Measurements from ENCODE around the gene SPART.
A peak's percentile ranks its signal among the peaks of the same experiment; 100 is the strongest.

Gene SPART

GRCh38 chr13:36288794-36289391 lies 57.3 kb downstream of the SPART start:
- TF ChIP-seq, protein P1, sequence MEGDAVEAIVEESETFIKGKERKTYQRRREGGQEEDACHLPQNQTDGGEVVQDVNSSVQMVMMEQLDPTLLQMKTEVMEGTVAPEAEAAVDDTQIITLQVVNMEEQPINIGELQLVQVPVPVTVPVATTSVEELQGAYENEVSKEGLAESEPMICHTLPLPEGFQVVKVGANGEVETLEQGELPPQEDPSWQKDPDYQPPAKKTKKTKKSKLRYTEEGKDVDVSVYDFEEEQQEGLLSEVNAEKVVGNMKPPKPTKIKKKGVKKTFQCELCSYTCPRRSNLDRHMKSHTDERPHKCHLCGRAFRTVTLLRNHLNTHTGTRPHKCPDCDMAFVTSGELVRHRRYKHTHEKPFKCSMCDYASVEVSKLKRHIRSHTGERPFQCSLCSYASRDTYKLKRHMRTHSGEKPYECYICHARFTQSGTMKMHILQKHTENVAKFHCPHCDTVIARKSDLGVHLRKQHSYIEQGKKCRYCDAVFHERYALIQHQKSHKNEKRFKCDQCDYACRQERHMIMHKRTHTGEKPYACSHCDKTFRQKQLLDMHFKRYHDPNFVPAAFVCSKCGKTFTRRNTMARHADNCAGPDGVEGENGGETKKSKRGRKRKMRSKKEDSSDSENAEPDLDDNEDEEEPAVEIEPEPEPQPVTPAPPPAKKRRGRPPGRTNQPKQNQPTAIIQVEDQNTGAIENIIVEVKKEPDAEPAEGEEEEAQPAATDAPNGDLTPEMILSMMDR (IDR thresholded peaks at IDR 0.05; ENCODE audit: control extremely low read depth, extremely low read depth, low read depth, missing control alignments): no peak
- ChIA-PET POLR2A (no interaction called here), CTCF (interaction anchor here (1.0 kb wide), 1 partner anchor 14 kb away, joined by 3 read pairs; no protein-coding TSS in a partner anchor)
- DNase-seq (ENCODE audit: extremely low spot score): no peak

- DNase-seq (ENCODE audit: extremely low spot score): no peak
- CTCF ChIA-PET: interaction anchor here (0.8 to 3.9 kb wide), 3 partner anchors 12 to 450 kb away, joined by 3 to 31 read pairs (median 3); no protein-coding TSS in a partner anchor
- TF ChIP-seq, protein P1 (IDR thresholded peaks at IDR 0.05; ENCODE audit: control extremely low read depth, extremely low read depth, low read depth, missing control alignments): no peak
- POLR2A ChIA-PET: no interaction called here
Measured at GRCh38 chr13:36286006-36286405, 60.2 kb downstream of the SPART start.

DNA sequence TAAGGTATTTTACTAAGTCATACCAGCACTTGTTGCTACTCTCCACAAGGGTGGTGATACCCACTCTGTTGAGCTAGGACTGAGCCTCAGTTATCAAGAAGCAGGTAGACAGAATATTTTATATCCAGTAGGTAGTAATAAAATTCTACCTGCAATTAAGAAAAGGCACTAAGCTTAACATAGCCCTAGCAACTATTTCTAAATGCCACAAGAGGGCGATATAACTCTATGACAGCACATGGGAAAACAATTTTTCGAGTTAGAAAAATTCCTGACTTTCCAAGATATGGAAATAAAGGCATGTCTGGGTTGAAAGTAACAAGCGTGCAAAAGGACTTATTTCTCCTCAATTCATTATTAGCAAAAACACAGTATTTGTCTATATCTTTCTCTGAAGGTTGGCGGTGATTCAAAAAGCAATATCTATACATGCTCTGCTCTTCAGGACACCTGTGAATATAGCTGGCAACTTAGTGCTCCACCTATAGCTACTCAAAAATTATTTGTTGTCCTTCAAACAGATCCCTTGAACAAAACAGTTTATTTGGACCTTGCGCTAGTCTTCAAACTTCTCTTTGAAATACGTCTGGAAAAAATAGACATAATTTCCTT lies 63.3 kb downstream of the SPART start:
- TF ChIP-seq, protein P1 (IDR thresholded peaks at IDR 0.05; ENCODE audit: control extremely low read depth, extremely low read depth, low read depth, missing control alignments): peak; percentile 47
- ChIA-PET POLR2A (no interaction called here), CTCF (interaction anchor here (0.8 to 4.9 kb wide), 21 partner anchors 8 to 700 kb away, joined by 3 to 31 read pairs (median 4); partner anchors contain the start of gene CCDC169)
- DNase-seq (ENCODE audit: extremely low spot score): no peak

DNA sequence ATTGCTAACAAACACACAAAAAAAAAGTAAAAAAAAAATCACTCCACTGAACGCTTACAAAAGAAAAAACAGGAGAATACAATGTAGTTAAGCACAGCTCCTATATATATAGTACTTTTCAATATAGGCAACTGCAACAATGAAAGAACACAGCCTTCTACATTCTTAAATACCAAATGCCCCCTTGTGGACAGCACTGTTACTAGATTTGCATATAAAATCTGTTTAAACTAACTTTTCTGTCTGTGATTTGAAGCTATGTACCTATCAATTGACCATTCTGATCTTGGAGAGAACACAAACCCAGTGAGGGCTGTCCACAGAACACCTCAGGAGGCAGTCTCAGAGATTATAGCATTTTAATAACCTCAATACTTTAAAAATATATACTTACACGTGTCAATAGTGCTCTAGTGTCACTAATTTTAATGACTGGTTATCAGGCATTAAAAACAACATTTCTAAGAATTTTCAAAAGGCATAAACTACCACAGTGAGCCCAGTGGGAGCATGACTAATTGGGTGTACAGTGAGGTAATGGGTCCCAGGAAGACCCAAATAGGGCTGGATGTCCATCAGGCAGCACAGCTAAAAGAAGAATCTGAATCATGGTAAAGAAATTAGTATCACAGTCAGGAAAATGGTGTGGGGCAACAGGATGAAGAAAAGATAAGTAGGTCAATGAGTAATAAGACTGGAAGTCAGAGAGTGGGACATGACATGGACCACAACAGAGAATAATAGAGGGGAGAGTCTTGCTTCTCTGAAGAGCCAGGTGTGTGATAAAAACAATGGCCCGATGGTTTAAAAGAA lies 70.8 kb downstream of the SPART start:
- DNase-seq (ENCODE audit: extremely low spot score): no peak
- TF ChIP-seq, protein P1 (IDR thresholded peaks at IDR 0.05; ENCODE audit: control extremely low read depth, extremely low read depth, low read depth, missing control alignments): no peak
- ChIA-PET POLR2A (no interaction called here), CTCF (interaction anchor here (1.0 to 6.2 kb wide), 9 partner anchors 9 to 304 kb away, joined by 3 to 31 read pairs (median 4); no protein-coding TSS in a partner anchor)

DNA sequence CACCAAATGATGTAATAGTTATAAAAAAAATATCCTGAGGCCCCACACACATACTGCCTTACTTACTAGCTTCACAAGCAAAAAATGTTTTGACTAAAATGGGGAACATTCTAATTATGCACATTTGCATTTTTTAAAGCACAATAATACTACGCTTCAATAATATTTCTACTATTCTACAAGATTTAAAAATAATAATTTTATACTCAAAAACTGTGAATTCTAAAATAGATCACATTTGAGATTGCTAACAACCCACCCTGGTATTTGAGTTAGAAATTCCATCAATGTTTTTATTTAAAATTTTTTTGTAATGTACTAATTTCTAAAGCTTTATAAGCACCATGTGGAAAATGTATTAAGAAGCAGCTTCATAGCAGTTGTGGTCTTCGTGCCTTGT lies 72.8 kb downstream of the SPART start:
- DNase-seq (ENCODE audit: extremely low spot score): no peak
- POLR2A ChIA-PET: no interaction called here
- CTCF ChIA-PET: interaction anchor here (1.5 to 6.2 kb wide), 4 partner anchors 10 to 297 kb away, joined by 8 to 31 read pairs (median 18); no protein-coding TSS in a partner anchor

DNA sequence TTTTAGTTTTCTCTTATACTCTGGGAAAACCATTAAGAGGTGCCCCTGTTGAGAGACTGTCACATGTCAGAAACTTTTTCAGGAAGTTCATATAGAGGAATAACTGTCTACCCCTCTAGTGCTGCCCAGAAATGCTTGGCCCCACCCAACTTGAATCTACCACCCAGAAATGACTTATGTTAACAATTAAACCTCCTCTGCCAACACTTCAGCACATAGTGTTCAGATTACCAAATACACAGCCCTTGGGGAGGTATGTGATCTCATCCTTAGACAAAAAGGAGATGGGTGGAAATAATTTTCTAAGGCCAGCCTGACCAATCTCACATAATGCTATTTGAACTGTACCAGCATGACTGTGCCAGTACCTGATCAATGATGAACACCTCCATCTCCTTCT lies 84.2 kb downstream of the SPART start:
- TF ChIP-seq, protein P1 (IDR thresholded peaks at IDR 0.05; ENCODE audit: control extremely low read depth, extremely low read depth, low read depth, missing control alignments): no peak
- POLR2A ChIA-PET: no interaction called here
- CTCF ChIA-PET: interaction anchor here (4.2 kb wide), 1 partner anchor 13 kb away, joined by 17 read pairs; no protein-coding TSS in a partner anchor

More for the DNA sequence above, 72.8 kb downstream of the SPART start:
- TF ChIP-seq, protein P1 (IDR thresholded peaks at IDR 0.05; ENCODE audit: control extremely low read depth, extremely low read depth, low read depth, missing control alignments): no peak

More for the DNA sequence above, 84.2 kb downstream of the SPART start:
- no peak for DNase-seq (ENCODE audit: extremely low spot score)

All from GM10248 (cell line).